Tibial nerve (tissue), 4 donors: Measurements from ENCODE around the gene SPDYE4. TPM values are rescaled to one million over a fixed set of nuclear protein-coding genes. Genes with fewer than 3 reads are reported as not detected.

Source experiments
- DNase-seq, 2 donors: peaks; one replicate each; pipeline ENCODE4 v3.0.0-alpha.2; 2019; ENCODE audit warnings: low spot score in 2 of 2
- H3K27ac ChIP-seq, 4 donors: fragments of 200-600 bp; sonication (generic) in 3 of 4; one replicate each; pipeline ENCODE4 v1.5.1; 2017 to 2019; ENCODE audit warnings: mild to moderate bottlenecking in 1 of 4
- H3K27me3 ChIP-seq, 2 donors: fragments of 200-600 bp; sonication (generic) in 1 of 2; one replicate each; pipeline versions ENCODE4 v1.5.1 to v1.6.0; 2017 to 2019
- H3K36me3 ChIP-seq, 3 donors: fragments of 200-600 bp; sonication (generic); one replicate each; pipeline ENCODE4 v1.5.1; 2018 to 2019
- H3K4me1 ChIP-seq, 4 donors: fragments of 200-600 bp; sonication (generic) in 3 of 4; one replicate each; pipeline ENCODE4 v1.5.1; 2017 to 2019
- H3K4me3 ChIP-seq, 4 donors: fragments of 200-600 bp; sonication (generic) in 3 of 4; one replicate each; pipeline ENCODE4 v1.5.1; 2017 to 2019; ENCODE audit warnings: mild to moderate bottlenecking in 1 of 4, moderate library complexity in 1 of 4
- H3K9me3 ChIP-seq, 4 donors: fragments of 200-600 bp; sonication (generic) in 3 of 4; one replicate each; pipeline ENCODE4 v1.5.1; 2017 to 2019
- CTCF ChIP-seq, 5 experiments: fragments of 200-600 bp in 3 of 5; fragments of 450-650 bp in 2 of 5; sonication (generic) in 3 of 5; IDR thresholded peaks; one replicate each; pipeline ENCODE4 v1.5.1; 2016 to 2019; ENCODE audit warnings: antibody characterized with exemption in 5 of 5, mild to moderate bottlenecking in 3 of 5, moderate library complexity in 2 of 5
- EP300 ChIP-seq, 2 donors: sonication (generic); formaldehyde crosslinking; IDR thresholded peaks; one replicate each; pipeline ENCODE4 v1.6.1; 2017; ENCODE audit warnings: antibody characterized with exemption in 2 of 2, mild to moderate bottlenecking in 1 of 2
- POLR2A ChIP-seq, 2 donors: fragments of 450-650 bp; IDR thresholded peaks; one replicate each; pipeline ENCODE4 v1.6.1; 2017; ENCODE audit warnings: antibody characterized with exemption in 2 of 2, mild to moderate bottlenecking in 2 of 2, moderate library complexity in 2 of 2
- WGBS, 2 donors: methylation state at CpG; one replicate each; pipeline ENCODE4 v1.1.5; 2018; 5-methylcytosine and 5-hydroxymethylcytosine counted together
- total RNA-seq, 4 donors: library from RNA; depleted of rRNA; stranded (reverse); fragments of >200 nt; gene quantifications; one replicate each; pipeline ENCODE4 v1.1.0, GENCODE V29; 2016

The SPDYE4 gene
- total RNA-seq, 4 donors from 2014 or later, result not detected

- H3K9me3 ChIP-seq, result no peaks in the 10 kb centered on the region
- DNase-seq, result no peak
- TF ChIP-seq EP300 (IDR thresholded peaks at IDR 0.05), result no peak
- no peak for TF ChIP-seq CTCF (IDR thresholded peaks at IDR 0.05)
- TF ChIP-seq POLR2A (IDR thresholded peaks at IDR 0.05), result no peak
- H3K27me3 ChIP-seq, result peaks cover 0 to 18% of the 10 kb centered on the region in 2 donors
- WGBS, 2 donors, result 93 to 94% methylated on average over 5 of the region's 6 CpGs
- H3K4me3 ChIP-seq, result no peak overlapping the region
- H3K36me3 ChIP-seq, result no peaks in the 10 kb centered on the region
- peaks cover 0 to 8% (median 1%) of the 10 kb centered on the region in 4 donors for H3K4me1 ChIP-seq
- H3K27ac ChIP-seq, result no peak overlapping the region
These were observed 42.9 kb upstream of the SPDYE4 start for GRCh38 chr17:8801135-8801840.

- TF ChIP-seq CTCF (IDR thresholded peaks at IDR 0.05) (no peak), POLR2A (IDR thresholded peaks at IDR 0.05) (no peak)
- Histone ChIP-seq H3K4me1 (peaks cover 0 to 8% (median 0%) of the 10 kb centered on the region in 4 donors), H3K36me3 (no peaks in the 10 kb centered on the region), H3K9me3 (no peaks in the 10 kb centered on the region), H3K27me3 (peaks cover 0 to 18% of the 10 kb centered on the region in 2 donors), H3K27ac (no peak overlapping the region), H3K4me3 (no peak overlapping the region)
- 73 to 84% methylated on average over 2 of the region's 2 CpGs for WGBS, 2 donors
- DNase-seq, result no peak
These were observed 42.3 kb upstream of the SPDYE4 start for GRCh38 chr17:8800656-8801055.

- Histone ChIP-seq H3K4me3 (no peak overlapping the region), H3K27me3 (peaks cover 0 to 18% of the 10 kb centered on the region in 2 donors), H3K36me3 (no peaks in the 10 kb centered on the region), H3K27ac (no peak overlapping the region), H3K9me3 (no peaks in the 10 kb centered on the region), H3K4me1 (peaks cover 0 to 8% (median 0%) of the 10 kb centered on the region in 4 donors)
- no peak for DNase-seq
- 55 to 56% methylated on average over 15 of the region's 15 CpGs for WGBS, 2 donors
- TF ChIP-seq EP300 (IDR thresholded peaks at IDR 0.05), result no peak
These were observed 41.3 kb upstream of the SPDYE4 start for GRCh38 chr17:8799570-8800212.

GRCh38 chr17:8798846-8799569 lies 40.7 kb upstream of the SPDYE4 start, which contains the start of gene MFSD6L:
MFSD6L (minus strand) TSS chr17:8799365; CDS start chr17:8799120, 245 bp downstream.
- Histone ChIP-seq H3K4me1 (peaks cover 0 to 8% (median 0%) of the 10 kb centered on the region in 4 donors), H3K27me3 (peaks cover 0 to 18% of the 10 kb centered on the region in 2 donors), H3K36me3 (no peaks in the 10 kb centered on the region), H3K9me3 (no peaks in the 10 kb centered on the region), H3K4me3 (no peak within 1 kb of the TSS), H3K27ac (no peak within 1 kb of the TSS)
- 10 to 22% methylated on average over 38 to 52 of the region's 62 CpGs for WGBS, 2 donors
- no peak for DNase-seq
- TF ChIP-seq POLR2A (IDR thresholded peaks at IDR 0.05) (no peak), EP300 (IDR thresholded peaks at IDR 0.05) (no peak), CTCF (IDR thresholded peaks at IDR 0.05) (no peak)

- Histone ChIP-seq H3K4me3 (no peak overlapping the region), H3K4me1 (peaks cover 0 to 8% (median 0%) of the 10 kb centered on the region in 4 donors), H3K27me3 (peaks cover 0 to 18% of the 10 kb centered on the region in 2 donors), H3K9me3 (no peaks in the 10 kb centered on the region), H3K36me3 (no peaks in the 10 kb centered on the region), H3K27ac (no peak overlapping the region)
- no peak for DNase-seq
- TF ChIP-seq CTCF (IDR thresholded peaks at IDR 0.05) (no peak), POLR2A (IDR thresholded peaks at IDR 0.05) (no peak), EP300 (IDR thresholded peaks at IDR 0.05) (no peak)
- 60 to 66% methylated on average over 20 to 23 of the region's 23 CpGs for WGBS, 2 donors
These were observed 40.0 kb upstream of the SPDYE4 start for GRCh38 chr17:8798176-8798845.
